LNCAP (cell line): Measurements from ENCODE around the gene CACHD1.

Experiments
- CTCF ChIP-seq: fragments of 450-650 bp; IDR thresholded peaks from 2 replicates; pipeline ENCODE4 v1.5.1; 2017; ENCODE audit warnings: mild to moderate bottlenecking

Gene CACHD1

GRCh38 chr1:64686828-64687724 lies 217.1 kb downstream of the CACHD1 start:
- peak; percentile 87 for TF ChIP-seq CTCF

- no peak for TF ChIP-seq CTCF
These were observed 217.9 kb downstream of the CACHD1 start for GRCh38 chr1:64687725-64688327.

GRCh38 chr1:64691626-64692025 lies 221.7 kb downstream of the CACHD1 start:
- no peak for TF ChIP-seq CTCF

GRCh38 chr1:64692911-64693310 lies 223.0 kb downstream of the CACHD1 start:
- TF ChIP-seq CTCF, result no peak

GRCh38 chr1:64693406-64693805 lies 223.5 kb downstream of the CACHD1 start:
- no peak for TF ChIP-seq CTCF

- no peak for TF ChIP-seq CTCF
These were observed 226.9 kb downstream of the CACHD1 start for GRCh38 chr1:64696879-64697278.

- TF ChIP-seq CTCF, result no peak
These were observed 229.4 kb downstream of the CACHD1 start for GRCh38 chr1:64699327-64699726.
